GM21717 (cell line): ENCODE measurements around the gene DNAI1.

ENCODE experiments used
- ATAC-seq: cut with Tn5 transposase; IDR thresholded peaks from one replicate; pipeline ENCODE4 v1.9.1; 2021; ENCODE audit warnings: mild to moderate bottlenecking, moderate library complexity; ENCODE audit not compliant: unreplicated experiment

DNAI1 gene

GRCh38 chr9:34486572-34486971 is 28.0 kb downstream of the DNAI1 start:
- ATAC-seq, result no peak

- ATAC-seq, result no peak
Observed at GRCh38 chr9:34490360-34490759, 31.8 kb downstream of the DNAI1 start.

GRCh38 chr9:34490760-34491159 is 32.2 kb downstream of the DNAI1 start:
- ATAC-seq, result no peak

- no peak for ATAC-seq
Observed at GRCh38 chr9:34491596-34491995, 33.0 kb downstream of the DNAI1 start.

GRCh38 chr9:34492051-34492450 is 33.4 kb downstream of the DNAI1 start:
- no peak for ATAC-seq

GRCh38 chr9:34493972-34494535 is 35.4 kb downstream of the DNAI1 start:
- no peak for ATAC-seq

GRCh38 chr9:34496149-34496712 is 37.6 kb downstream of the DNAI1 start:
- ATAC-seq, result no peak

- no peak for ATAC-seq
Observed at GRCh38 chr9:34498553-34498952, 39.9 kb downstream of the DNAI1 start.

GRCh38 chr9:34499076-34499475 is 40.5 kb downstream of the DNAI1 start:
- ATAC-seq, result no peak

- no peak for ATAC-seq
Observed at GRCh38 chr9:34500623-34501267, 42.1 kb downstream of the DNAI1 start.

- no peak for ATAC-seq
Observed at GRCh38 chr9:34501372-34501771, 42.8 kb downstream of the DNAI1 start.

GRCh38 chr9:34501889-34502425 is 43.4 kb downstream of the DNAI1 start:
- no peak for ATAC-seq

- no peak for ATAC-seq
Observed at GRCh38 chr9:34502471-34502870, 43.9 kb downstream of the DNAI1 start.

- no peak for ATAC-seq
Observed at GRCh38 chr9:34502891-34503290, 44.3 kb downstream of the DNAI1 start.

GRCh38 chr9:34503406-34503805 is 44.8 kb downstream of the DNAI1 start:
- ATAC-seq, result no peak

- ATAC-seq, result no peak
Observed at GRCh38 chr9:34505370-34506120, 46.9 kb downstream of the DNAI1 start.

- ATAC-seq, result no peak
Observed at GRCh38 chr9:34506623-34507022, 48.0 kb downstream of the DNAI1 start.

GRCh38 chr9:34507556-34507955 is 49.0 kb downstream of the DNAI1 start:
- ATAC-seq, result no peak

- ATAC-seq, result no peak
Observed at GRCh38 chr9:34507966-34508365, 49.4 kb downstream of the DNAI1 start.

- no peak for ATAC-seq
Observed at GRCh38 chr9:34508463-34508862, 49.9 kb downstream of the DNAI1 start.

GRCh38 chr9:34508951-34509350 is 50.3 kb downstream of the DNAI1 start:
- ATAC-seq, result no peak
